Measurements from ENCODE around the gene MIEF1. TPM values are rescaled to one million over a fixed set of nuclear protein-coding genes. Genes with fewer than 3 reads are reported as not detected.

The MIEF1 gene
- total RNA-seq, 2 experiments from 2014 or later: 19.8 to 20.4 TPM

DNA sequence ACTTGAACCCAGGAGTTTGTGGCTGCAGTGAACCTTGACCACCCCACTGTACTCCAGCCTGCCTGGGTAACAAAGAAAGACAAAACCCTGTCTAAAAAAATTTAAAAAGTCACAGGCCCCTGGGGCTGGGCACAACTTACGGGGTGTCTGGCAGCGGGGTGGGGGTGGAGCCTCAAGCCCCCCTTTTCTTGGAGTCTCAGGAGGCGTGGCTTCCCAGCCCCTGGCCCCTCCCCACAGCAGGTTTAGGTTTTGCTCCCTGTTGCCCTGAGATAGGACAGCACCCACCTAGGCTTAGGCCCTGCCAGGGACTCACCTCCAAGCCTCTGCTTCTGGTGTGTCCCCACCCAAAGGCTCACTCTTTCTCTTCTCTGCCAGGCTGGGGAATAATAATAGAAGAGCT is 22.8 kb upstream of the MIEF1 start:
- Histone ChIP-seq H3K4me1 (ENCODE audit: insufficient read depth, low read length) (no peaks in the 10 kb centered on the region), H3K36me3 (ENCODE audit: insufficient read depth, low read length) (no peaks in the 10 kb centered on the region), H3K9me3 (ENCODE audit: control insufficient read depth in 1 of 2, insufficient read depth in 1 of 2, low read length in 2 of 2) (no peaks in the 10 kb centered on the region), H3K27me3 (ENCODE audit: control insufficient read depth in 1 of 2, insufficient read depth in 2 of 2, low read length in 2 of 2) (no peaks in the 10 kb centered on the region), H3K27ac (ENCODE audit: low read depth in 1 of 2, low read length in 2 of 2) (no peak overlapping the region), H3K4me3 (ENCODE audit: low read length) (no peak overlapping the region)
- ATAC-seq (ENCODE audit: poor library complexity) (no peak), DNase-seq (no peak)
- H3K27me3 Mint-ChIP-seq: no peaks in the 10 kb centered on the region
- H3K27ac Mint-ChIP-seq: no peak overlapping the region
- no peak overlapping the region for H3K4me3 Mint-ChIP-seq
- H3K9me3 Mint-ChIP-seq: no peaks in the 10 kb centered on the region
- ChIA-PET POLR2A (no interaction called here), CTCF (interaction anchor here (0.6 kb wide), 1 partner anchor 187 kb away, joined by 3 read pairs; no protein-coding TSS in a partner anchor)
- H3K36me3 Mint-ChIP-seq (ENCODE audit: low read depth): no peaks in the 10 kb centered on the region
- no peak for TF ChIP-seq CTCF (IDR thresholded peaks at IDR 0.05)
- no peaks in the 10 kb centered on the region for H3K4me1 Mint-ChIP-seq (ENCODE audit: low read depth)
- intact Hi-C loops (cut with DNase I, micrococcal nuclease): no loop called here

- no peaks in the 10 kb centered on the region for H3K9me3 ChIP-seq (ENCODE audit: control insufficient read depth in 1 of 2, insufficient read depth in 1 of 2, low read length in 2 of 2)
- ATAC-seq (ENCODE audit: poor library complexity) (no peak), DNase-seq (no peak)
- H3K4me3 ChIP-seq (ENCODE audit: low read length): no peak overlapping the region
- POLR2A ChIA-PET: no interaction called here
- H3K4me3 Mint-ChIP-seq: no peak overlapping the region
- H3K27ac ChIP-seq (ENCODE audit: low read depth in 1 of 2, low read length in 2 of 2): no peak overlapping the region
- intact Hi-C loops (cut with DNase I, micrococcal nuclease): no loop called here
- no peaks in the 10 kb centered on the region for H3K36me3 Mint-ChIP-seq (ENCODE audit: low read depth)
- H3K27me3 Mint-ChIP-seq: no peaks in the 10 kb centered on the region
- no peaks in the 10 kb centered on the region for H3K27me3 ChIP-seq (ENCODE audit: control insufficient read depth in 1 of 2, insufficient read depth in 2 of 2, low read length in 2 of 2)
- TF ChIP-seq CTCF (IDR thresholded peaks at IDR 0.05): no peak
- no peaks in the 10 kb centered on the region for H3K4me1 Mint-ChIP-seq (ENCODE audit: low read depth)
- H3K36me3 ChIP-seq (ENCODE audit: insufficient read depth, low read length): no peaks in the 10 kb centered on the region
- H3K27ac Mint-ChIP-seq: no peak overlapping the region
- CTCF ChIA-PET: no interaction called here
- no peaks in the 10 kb centered on the region for H3K4me1 ChIP-seq (ENCODE audit: insufficient read depth, low read length)
- no peaks in the 10 kb centered on the region for H3K9me3 Mint-ChIP-seq
Measured at GRCh38 chr22:39480557-39480956, 21.5 kb upstream of the MIEF1 start.

DNA sequence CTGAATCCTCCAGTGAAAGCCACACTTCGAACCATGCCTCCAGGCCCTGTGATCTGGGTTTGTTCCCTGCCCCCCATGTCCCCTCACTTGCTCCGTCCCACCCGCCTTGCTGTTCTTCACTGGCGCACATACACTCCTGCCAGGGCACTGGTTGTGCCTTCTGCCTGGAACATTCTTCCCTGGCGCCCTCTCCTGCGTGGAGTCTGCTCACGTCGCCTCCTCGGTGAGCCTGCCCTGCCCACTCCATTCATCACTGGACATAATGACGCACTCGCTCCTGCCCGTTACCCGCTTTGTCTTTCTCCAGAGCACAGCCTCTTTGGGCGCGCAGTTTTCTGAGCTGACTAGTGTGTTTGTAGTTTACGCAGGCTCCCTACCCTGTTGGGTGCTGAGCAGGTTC is 21.0 kb upstream of the MIEF1 start:
- Mint-ChIP-seq H3K36me3 (ENCODE audit: low read depth) (no peaks in the 10 kb centered on the region), H3K27ac (no peak overlapping the region), H3K4me3 (no peak overlapping the region), H3K9me3 (no peaks in the 10 kb centered on the region), H3K4me1 (ENCODE audit: low read depth) (no peaks in the 10 kb centered on the region), H3K27me3 (no peaks in the 10 kb centered on the region)
- DNase-seq (no peak), ATAC-seq (ENCODE audit: poor library complexity) (no peak)
- no peaks in the 10 kb centered on the region for H3K27me3 ChIP-seq (ENCODE audit: control insufficient read depth in 1 of 2, insufficient read depth in 2 of 2, low read length in 2 of 2)
- no peak overlapping the region for H3K27ac ChIP-seq (ENCODE audit: low read depth in 1 of 2, low read length in 2 of 2)
- no peak for TF ChIP-seq CTCF (IDR thresholded peaks at IDR 0.05)
- intact Hi-C loops (cut with DNase I, micrococcal nuclease): no loop called here
- no peaks in the 10 kb centered on the region for H3K4me1 ChIP-seq (ENCODE audit: insufficient read depth, low read length)
- no peaks in the 10 kb centered on the region for H3K9me3 ChIP-seq (ENCODE audit: control insufficient read depth in 1 of 2, insufficient read depth in 1 of 2, low read length in 2 of 2)
- no peak overlapping the region for H3K4me3 ChIP-seq (ENCODE audit: low read length)
- ChIA-PET CTCF (no interaction called here), POLR2A (no interaction called here)
- H3K36me3 ChIP-seq (ENCODE audit: insufficient read depth, low read length): no peaks in the 10 kb centered on the region
